Gastroesophageal sphincter (tissue), 4 donors: Measurements from ENCODE around the gene RAB24. TPM values are rescaled to one million over a fixed set of nuclear protein-coding genes. Genes with fewer than 3 reads are reported as not detected.

Experiments used
- ATAC-seq: fragments of 150-250 bp; one replicate; pipeline ENCODE4 v1.9.1; 2016; ENCODE audit warnings: mild to moderate bottlenecking, moderate library complexity
- H3K27ac ChIP-seq, 4 donors: fragments of 200-600 bp; sonication (generic) in 3 of 4; 1 replicate in 3 of 4; 2 replicates in 1 of 4; pipeline ENCODE4 v1.5.1; 2016 to 2019
- H3K27me3 ChIP-seq: fragments of 200-600 bp; sonication (generic); one replicate; pipeline ENCODE4 v1.5.1; 2019
- H3K36me3 ChIP-seq, 2 donors: fragments of 200-600 bp; sonication (generic); one replicate each; pipeline ENCODE4 v1.5.1; 2019; ENCODE audit warnings: control low read depth in 1 of 2
- H3K4me1 ChIP-seq, 3 donors: fragments of 200-600 bp; sonication (generic); 1 replicate in 2 of 3; 2 replicates in 1 of 3; pipeline ENCODE4 v1.5.1; 2016 to 2019; ENCODE audit warnings: control low read depth in 2 of 3
- H3K4me3 ChIP-seq, 2 donors: fragments of 200-600 bp; sonication (generic); one replicate each; pipeline ENCODE4 v1.5.1; 2019; ENCODE audit warnings: mild to moderate bottlenecking in 1 of 2, moderate library complexity in 1 of 2
- H3K9me3 ChIP-seq, 3 donors: fragments of 200-600 bp; sonication (generic); one replicate each; pipeline ENCODE4 v1.5.1; 2017 to 2019; ENCODE audit warnings: control low read depth in 2 of 3
- CTCF ChIP-seq, 4 experiments: fragments of 200-600 bp in 2 of 4; fragments of 450-650 bp in 2 of 4; sonication (generic) in 1 of 4; IDR thresholded peaks; one replicate each; pipeline ENCODE4 v1.5.1; 2017 to 2019; ENCODE audit warnings: antibody characterized with exemption in 4 of 4, mild to moderate bottlenecking in 2 of 4, moderate library complexity in 2 of 4
- EP300 ChIP-seq: sonication (generic); formaldehyde crosslinking; IDR thresholded peaks from one replicate; pipeline ENCODE4 v1.6.1; 2017; ENCODE audit warnings: antibody characterized with exemption, mild to moderate bottlenecking
- POLR2A ChIP-seq, 2 donors: fragments of 450-650 bp; IDR thresholded peaks; one replicate each; pipeline ENCODE4 v1.6.1; 2017; ENCODE audit warnings: antibody characterized with exemption in 2 of 2, mild to moderate bottlenecking in 2 of 2, moderate library complexity in 1 of 2
- POLR2AphosphoS5 ChIP-seq: sonication (generic); formaldehyde crosslinking; IDR thresholded peaks from one replicate; pipeline ENCODE4 v1.6.1; 2017; ENCODE audit warnings: antibody characterized with exemption
- WGBS, 2 donors: methylation state at CpG; one replicate each; pipeline ENCODE4 v1.1.5; 2018; ENCODE audit warnings: low coverage in 1 of 2; 5-methylcytosine and 5-hydroxymethylcytosine counted together
- total RNA-seq, 4 donors: library from RNA; depleted of rRNA; stranded (reverse); fragments of >200 nt; gene quantifications; one replicate each; pipeline ENCODE4 v1.1.0, GENCODE V29; 2016

The RAB24 gene
- total RNA-seq, 4 donors from 2014 or later = 21.4 to 32.4 (median 24.8) TPM

DNA sequence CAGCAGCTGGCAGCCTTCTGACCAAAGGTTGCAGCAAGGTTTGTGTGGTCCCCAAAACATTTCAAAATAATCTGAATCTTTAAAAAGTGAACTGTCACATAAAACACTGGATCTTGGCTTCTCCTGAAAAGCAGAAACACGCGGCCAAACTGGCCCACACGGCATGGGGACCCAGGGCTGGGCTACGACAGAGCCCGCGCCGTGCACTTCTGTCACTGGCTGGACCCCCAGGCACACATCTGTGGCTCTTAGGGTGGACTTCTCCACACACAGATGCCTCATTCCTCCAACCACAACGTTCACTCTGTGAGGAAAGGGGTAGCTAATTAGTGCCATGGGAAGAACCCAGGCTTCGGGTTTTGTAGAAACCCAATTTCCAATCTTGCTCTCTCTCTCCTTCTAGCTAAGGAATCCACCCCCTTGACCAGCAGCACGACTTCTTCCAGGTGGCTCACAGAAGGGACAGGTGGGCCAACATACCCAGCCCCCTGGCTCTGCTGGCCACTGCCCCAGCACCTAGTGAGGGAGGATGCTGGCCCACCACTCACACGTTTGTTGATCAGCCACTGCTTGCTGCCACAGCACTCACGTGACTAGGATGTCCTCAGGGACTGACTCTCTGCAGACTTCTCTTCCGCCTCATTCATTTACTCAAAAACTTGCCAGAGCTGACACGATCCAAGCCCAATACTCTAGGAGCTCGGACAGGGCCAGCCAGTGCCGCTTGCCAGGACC lies 30.1 kb upstream of the RAB24 start:
- TF ChIP-seq POLR2A (IDR thresholded peaks at IDR 0.05) = no peak
- no peak for TF ChIP-seq CTCF (IDR thresholded peaks at IDR 0.05)
- TF ChIP-seq EP300 = no peak
- TF ChIP-seq POLR2AphosphoS5 = no peak
- H3K27me3 ChIP-seq = no peaks in the 10 kb centered on the region

DNA sequence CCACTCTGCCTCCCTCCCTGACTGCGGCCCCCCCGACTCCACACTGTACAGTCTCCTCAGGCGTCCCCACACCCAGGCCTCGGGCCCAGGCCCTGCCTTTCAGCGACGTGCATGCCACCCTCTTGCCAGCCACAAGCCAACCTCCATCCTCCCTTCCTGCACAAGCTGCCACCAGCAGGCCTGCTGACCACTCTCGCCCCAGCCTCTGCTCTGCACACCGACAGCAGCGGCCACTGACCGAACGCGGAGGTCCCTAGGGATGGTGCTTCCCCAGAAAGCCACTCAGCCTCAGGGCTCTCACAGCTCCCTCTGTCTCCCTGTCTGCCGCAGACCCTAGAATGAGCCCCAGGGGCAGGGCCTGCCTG lies 29.4 kb upstream of the RAB24 start:
- no peak overlapping the region for H3K27ac ChIP-seq
- no peaks in the 10 kb centered on the region for H3K27me3 ChIP-seq
- H3K4me1 ChIP-seq = no peaks in the 10 kb centered on the region
- ATAC-seq = no peak
- no peak overlapping the region for H3K4me3 ChIP-seq
- TF ChIP-seq CTCF (IDR thresholded peaks at IDR 0.05) (no peak), EP300 (no peak), POLR2A (IDR thresholded peaks at IDR 0.05) (no peak), POLR2AphosphoS5 (no peak)
- H3K36me3 ChIP-seq = peaks cover 0 to 99% of the 10 kb centered on the region in 2 donors
- WGBS, 2 donors = 90% methylated on average over 2 of the region's 13 CpGs; no CpG with 5 or more reads in 1 of the 2 donors
- no peaks in the 10 kb centered on the region for H3K9me3 ChIP-seq

More for the DNA sequence above, 30.1 kb upstream of the RAB24 start:
- Histone ChIP-seq H3K9me3 (no peaks in the 10 kb centered on the region), H3K27ac (no peak overlapping the region), H3K4me1 (peaks cover 0 to under 1% (median 0%) of the 10 kb centered on the region in 3 donors), H3K36me3 (peaks cover 0 to 100% of the 10 kb centered on the region in 2 donors), H3K4me3 (no peak overlapping the region)
- WGBS, 2 donors = 86 to 88% methylated on average over 8 to 10 of the region's 16 CpGs
- ATAC-seq = no peak

GRCh38 chr5:177332031-177332895 lies 28.7 kb upstream of the RAB24 start:
- Histone ChIP-seq H3K27me3 (no peaks in the 10 kb centered on the region), H3K36me3 (peaks cover 0 to 93% of the 10 kb centered on the region in 2 donors), H3K4me3 (no peak overlapping the region), H3K9me3 (no peaks in the 10 kb centered on the region), H3K27ac (no peak overlapping the region), H3K4me1 (no peaks in the 10 kb centered on the region)
- no peak for TF ChIP-seq POLR2A (IDR thresholded peaks at IDR 0.05)
- no peak for TF ChIP-seq POLR2AphosphoS5
- TF ChIP-seq CTCF (IDR thresholded peaks at IDR 0.05) = no peak
- TF ChIP-seq EP300 = no peak
- ATAC-seq = no peak
- WGBS, 2 donors = 92 to 97% methylated on average over 4 to 5 of the region's 35 CpGs

- peaks cover 0 to 83% of the 10 kb centered on the region in 2 donors for H3K36me3 ChIP-seq
- H3K27ac ChIP-seq = no peak overlapping the region
Measured at GRCh38 chr5:177330991-177331842, 27.7 kb upstream of the RAB24 start.

More at GRCh38 chr5:177330991-177331842, 27.7 kb upstream of the RAB24 start:
- H3K9me3 ChIP-seq = no peaks in the 10 kb centered on the region
- H3K4me3 ChIP-seq = no peak overlapping the region
- WGBS, 2 donors = 76 to 79% methylated on average over 3 to 12 of the region's 27 CpGs
- no peaks in the 10 kb centered on the region for H3K4me1 ChIP-seq
- ATAC-seq = no peak
- no peaks in the 10 kb centered on the region for H3K27me3 ChIP-seq
- TF ChIP-seq POLR2A (IDR thresholded peaks at IDR 0.05) (no peak), POLR2AphosphoS5 (no peak), CTCF (IDR thresholded peaks at IDR 0.05) (no peak), EP300 (no peak)
